IMR-90 (cell line): ENCODE data around the gene TMPRSS3. TPM values are rescaled to one million over a fixed set of nuclear protein-coding genes. Genes with fewer than 3 reads are reported as not detected.

ENCODE experiments used
- ATAC-seq: fragments of 200-7000 bp; cut with Tn5 transposase; 2 replicates; pipeline ENCODE4 v1.9.1; 2020; ENCODE audit warnings: low read depth, mild to moderate bottlenecking, moderate library complexity
- BruUV-seq: library from RNA; stranded (reverse); fragments of 400-500 nt; replicated peaks from 2 replicates; lab custom pipeline; 2021; lab: Mats Ljungman, UMichigan
- CTCF ChIA-PET: fragments of 300-600 bp; formaldehyde crosslinking; extraction: SDS; loops from one replicate; lab custom pipeline; 2021; ENCODE audit warnings: antibody characterized with exemption; lab: Yijun Ruan, JAX
- POLR2A ChIA-PET: fragments of 300-600 bp; sonication (Branson Sonifier 250); formaldehyde crosslinking; loops from one replicate; lab custom pipeline; 2022; ENCODE audit warnings: antibody characterized with exemption; ENCODE audit not compliant: unreplicated experiment; lab: Charles Lee
- DNase-seq: peaks from one replicate; pipeline ENCODE4 v3.0.0; 2013
- H2AFZ ChIP-seq: replicated peaks from 2 replicates; pipeline ENCODE3; 2013; ENCODE audit warnings: low read length, mild to moderate bottlenecking; ENCODE audit not compliant: poor library complexity
- H2AK5ac ChIP-seq: 2 replicates; pipeline ENCODE4 v1.6.1; 2013; ENCODE audit warnings: low read depth, low read length, inconsistent platforms
- H2AK9ac ChIP-seq: replicated peaks from 2 replicates; pipeline ENCODE3; 2013; ENCODE audit warnings: mild to moderate bottlenecking, low read depth, low read length, moderate library complexity; ENCODE audit not compliant: poor library complexity
- H2BK120ac ChIP-seq: 2 replicates; pipeline ENCODE4 v1.6.1; 2013; ENCODE audit warnings: low read depth, low read length, inconsistent platforms
- H2BK15ac ChIP-seq: 3 replicates; pipeline ENCODE4 v1.6.1; 2013; ENCODE audit warnings: low read depth, low read length, inconsistent platforms
- H2BK20ac ChIP-seq: 2 replicates; pipeline ENCODE4 v1.6.1; 2013; ENCODE audit warnings: low read depth, mild to moderate bottlenecking, inconsistent platforms, low read length, moderate library complexity
- H2BK5ac ChIP-seq: 2 replicates; pipeline ENCODE4 v1.6.1; 2013; ENCODE audit warnings: mild to moderate bottlenecking, low read depth, low read length, inconsistent platforms; ENCODE audit not compliant: poor library complexity, severe bottlenecking
- H3K14ac ChIP-seq: replicated peaks from 2 replicates; pipeline ENCODE4 v1.6.1; 2013; ENCODE audit warnings: low read depth, low read length, inconsistent platforms
- H3K18ac ChIP-seq: 2 replicates; pipeline ENCODE4 v1.6.1; 2013; ENCODE audit warnings: low read depth, low read length, control low read depth
- H3K23ac ChIP-seq: 2 replicates; pipeline ENCODE4 v1.6.1; 2013; ENCODE audit warnings: low read depth, low read length, inconsistent platforms
- H3K27ac ChIP-seq: 2 replicates; pipeline ENCODE4 v1.5.1; 2013; ENCODE audit warnings: mild to moderate bottlenecking, control low read depth, low read length; ENCODE audit not compliant: insufficient read depth
- H3K27me3 ChIP-seq: 2 replicates; pipeline ENCODE4 v1.6.1; 2013; ENCODE audit warnings: low read length; ENCODE audit not compliant: control insufficient read depth, insufficient read depth
- H3K36me3 ChIP-seq: 2 replicates; pipeline ENCODE4 v1.6.1; 2013; ENCODE audit warnings: low read length, mixed read lengths; ENCODE audit not compliant: control insufficient read depth, insufficient read depth
- H3K4ac ChIP-seq: 2 replicates; pipeline ENCODE4 v1.6.1; 2013; ENCODE audit warnings: low read depth, low read length, inconsistent platforms
- H3K4me1 ChIP-seq: 2 replicates; pipeline ENCODE4 v1.6.1; 2013; ENCODE audit warnings: low read length, mixed read lengths; ENCODE audit not compliant: control insufficient read depth, insufficient read depth
- H3K4me2 ChIP-seq: 2 replicates; pipeline ENCODE4 v1.6.1; 2013; ENCODE audit warnings: low read depth, mild to moderate bottlenecking, control low read depth, low read length, moderate library complexity
- H3K4me3 ChIP-seq: 2 replicates; pipeline ENCODE4 v1.5.1; 2013; ENCODE audit warnings: low read depth, mild to moderate bottlenecking, control low read depth, low read length, moderate library complexity; ENCODE audit not compliant: insufficient read depth
- H3K56ac ChIP-seq: 2 replicates; pipeline ENCODE4 v1.6.1; 2013; ENCODE audit warnings: low read length, inconsistent platforms; ENCODE audit not compliant: insufficient read depth; ENCODE audit errors: extremely low read depth
- H3K79me1 ChIP-seq, 2 experiments: 2 replicates each; pipeline ENCODE4 v1.6.1; 2013; ENCODE audit warnings: low read length in 2 of 2, inconsistent platforms in 1 of 2, low read depth in 1 of 2
- H3K9ac ChIP-seq: 2 replicates; pipeline ENCODE4 v1.6.1; 2013; ENCODE audit warnings: low read depth, low read length, control low read depth
- H3K9me1 ChIP-seq: 2 replicates; pipeline ENCODE4 v1.6.1; 2013; ENCODE audit warnings: low read length, inconsistent platforms; ENCODE audit not compliant: insufficient read depth
- H3K9me3 ChIP-seq: 2 replicates; pipeline ENCODE4 v1.6.1; 2013; ENCODE audit warnings: low read length; ENCODE audit not compliant: control insufficient read depth, insufficient read depth
- H4K20me1 ChIP-seq: 2 replicates; pipeline ENCODE4 v1.6.1; 2013; ENCODE audit warnings: low read length, inconsistent platforms; ENCODE audit not compliant: insufficient read depth
- H4K5ac ChIP-seq: 2 replicates; pipeline ENCODE4 v1.6.1; 2013; ENCODE audit warnings: mild to moderate bottlenecking, low read depth, low read length, control low read depth
- H4K8ac ChIP-seq, 2 experiments: 2 replicates each; pipeline ENCODE4 v1.6.1; 2013; ENCODE audit warnings: low read depth in 2 of 2, low read length in 2 of 2, control low read depth in 1 of 2, inconsistent platforms in 1 of 2
- H4K91ac ChIP-seq: 2 replicates; pipeline ENCODE4 v1.6.1; 2013; ENCODE audit warnings: low read depth, low read length, inconsistent platforms; ENCODE audit not compliant: insufficient read depth
- RFX5 ChIP-seq: IDR thresholded peaks from 2 replicates; pipeline ENCODE4 v1.8.0; 2012; ENCODE audit warnings: low read depth, mild to moderate bottlenecking, low read length, moderate library complexity
- WGBS, 2 experiments: methylation state at CpG; one replicate each; pipeline versions ENCODE4 v1.1.5 to v1.1.7; 2013; ENCODE audit warnings: missing lambda C conversion rate in 2 of 2; ENCODE audit not compliant: insufficient read length in 1 of 2; ENCODE audit errors: extremely low coverage in 2 of 2; 5-methylcytosine and 5-hydroxymethylcytosine counted together
- dilution Hi-C: fragments of 300-500 bp; cut with HindIII; formaldehyde crosslinking; loops from one replicate; pipeline ENCODE4 v1.14.3; 2018; ENCODE audit warnings: low sequenced_read_pairs; ENCODE audit not compliant: unreplicated experiment
- in situ Hi-C: fragments of 300-500 bp; cut with MboI; formaldehyde crosslinking; loops from 3 replicates; pipeline ENCODE4 v1.14.3; 2019; ENCODE audit warnings: low sequenced_read_pairs, inconsistent platforms, mixed read lengths
- intact Hi-C: fragments of 100-400 bp; cut with micrococcal nuclease; formaldehyde crosslinking; loops from 2 replicates; pipeline ENCODE4 v1.10.0; 2022
- polyA plus RNA-seq, 3 experiments: library from polyadenylated mRNA; depleted of rRNA; stranded (reverse); fragments of >200 nt; gene quantifications; 2 replicates each; pipeline ENCODE4 v1.2.3, GENCODE V29; 2012; ENCODE audit warnings: low replicate concordance in 1 of 3
- total RNA-seq: library from RNA; depleted of rRNA; stranded (reverse); fragments of >200 nt; gene quantifications from 2 replicates; pipeline ENCODE4 v1.2.3, GENCODE V29; 2012

Gene TMPRSS3
- total and polyA plus RNA-seq, 2 of the 4 experiments (the other 2 are of a cell fraction) = not detected

DNA sequence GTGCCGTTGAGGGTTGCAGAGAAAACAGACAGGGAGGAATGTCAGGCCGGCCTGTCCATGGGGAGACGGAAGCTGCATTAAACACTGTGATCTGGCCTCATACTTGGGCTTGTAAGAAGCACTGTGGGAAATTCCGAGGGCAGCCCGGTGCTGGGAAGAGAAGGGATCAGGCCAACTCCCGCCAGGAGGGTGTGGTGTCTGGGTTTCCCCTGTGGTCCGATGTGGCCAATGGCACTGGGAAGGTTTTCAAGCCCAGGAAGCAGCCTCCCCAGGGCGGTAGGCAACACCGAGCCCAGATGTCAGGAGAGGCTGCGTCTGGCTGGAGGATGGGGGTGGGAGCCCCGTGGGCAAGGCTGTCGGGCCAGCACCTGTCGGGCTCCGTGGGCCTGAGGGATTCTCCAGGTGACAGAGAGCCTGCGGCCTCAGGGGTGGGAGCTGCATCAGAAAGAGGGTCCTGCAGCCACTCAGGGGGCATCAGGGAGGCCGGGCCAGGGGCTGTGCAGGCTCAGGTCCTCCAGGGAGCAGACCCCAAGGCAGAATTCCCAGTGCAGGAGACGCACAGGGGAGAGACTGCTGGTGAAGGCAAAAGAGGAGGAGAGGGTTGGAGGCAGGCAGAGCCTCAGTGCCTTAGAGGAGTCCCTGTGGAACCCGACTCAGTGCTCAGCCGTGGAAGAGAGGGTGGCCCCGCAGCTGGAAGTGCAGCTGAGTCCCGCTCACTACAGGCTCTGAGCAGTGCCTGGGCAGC is 16.2 kb upstream of the TMPRSS3 start:
- CTCF ChIA-PET = no interaction called here
- no peak overlapping the region for H2AFZ ChIP-seq

More for the DNA sequence above, 16.2 kb upstream of the TMPRSS3 start:
- Histone ChIP-seq H3K9me3 (no peaks in the 10 kb centered on the region), H3K4ac (no peak overlapping the region), H3K56ac (no peak overlapping the region), H4K20me1 (no peaks in the 10 kb centered on the region), H3K9ac (no peak overlapping the region), H3K79me1 (no peaks in the 10 kb centered on the region), H2AK9ac (no peak overlapping the region), H4K91ac (no peak overlapping the region), H3K4me3 (no peak overlapping the region), H2BK120ac (no peak overlapping the region), H2BK15ac (no peak overlapping the region), H3K18ac (no peak overlapping the region), H4K8ac (no peak overlapping the region), H3K4me1 (peaks cover 5% of the 10 kb centered on the region; the same call in 1 of the 2 replicates), H2BK20ac (no peak overlapping the region), H4K5ac (no peak overlapping the region), H3K36me3 (no peaks in the 10 kb centered on the region), H2AK5ac (no peak overlapping the region), H3K27me3 (peaks cover 16% of the 10 kb centered on the region; the same call in 1 of the 2 replicates), H3K4me2 (no peak overlapping the region), H3K27ac (no peak overlapping the region), H3K9me1 (no peaks in the 10 kb centered on the region), H2BK5ac (no peak overlapping the region), H3K23ac (no peak overlapping the region), H3K14ac (no peak overlapping the region)
- no peak for ATAC-seq
- TF ChIP-seq RFX5 = no peak
- POLR2A ChIA-PET = no interaction called here
- in situ Hi-C loops = no loop called here
- intact Hi-C loops = no loop called here
- DNase-seq = no peak
- dilution Hi-C loops = no loop called here
- BruUV-seq = no TSS peak
- 47% methylated on average over 6 of the region's 21 CpGs; no CpG with 5 or more reads in 1 of the 2 experiments for WGBS, 2 experiments
